AG04449 (cell line): ENCODE results near the gene CPLX4.

Experiments
- CTCF ChIA-PET: fragments of 350-600 bp; formaldehyde crosslinking; extraction: SDS; loops from one replicate; lab custom pipeline; 2021; ENCODE audit warnings: antibody characterized with exemption; lab: Yijun Ruan, JAX
- POLR2A ChIA-PET: fragments of 400-600, 350-600 bp; formaldehyde crosslinking; extraction: SDS; loops from one replicate; lab custom pipeline; 2020; ENCODE audit warnings: antibody characterized with exemption, inconsistent platforms; lab: Yijun Ruan, JAX
- DNase-seq: peaks from one replicate; pipeline ENCODE4 v3.0.0-alpha.2; 2010; ENCODE audit warnings: low read depth, low spot score
- H3K4me3 ChIP-seq: 2 replicates; pipeline ENCODE4 v1.5.1; 2011; ENCODE audit warnings: low read depth, mild to moderate bottlenecking, control low read depth, low read length
- TF ChIP-seq, protein P1 (sequence below): IDR thresholded peaks from one replicate; pipeline ENCODE4 v1.5.1; 2011; ENCODE audit warnings: mild to moderate bottlenecking, moderate library complexity, low read length, control low read depth, inconsistent platforms; ENCODE audit not compliant: insufficient read depth; ENCODE audit errors: missing control alignments

CPLX4 gene

DNA sequence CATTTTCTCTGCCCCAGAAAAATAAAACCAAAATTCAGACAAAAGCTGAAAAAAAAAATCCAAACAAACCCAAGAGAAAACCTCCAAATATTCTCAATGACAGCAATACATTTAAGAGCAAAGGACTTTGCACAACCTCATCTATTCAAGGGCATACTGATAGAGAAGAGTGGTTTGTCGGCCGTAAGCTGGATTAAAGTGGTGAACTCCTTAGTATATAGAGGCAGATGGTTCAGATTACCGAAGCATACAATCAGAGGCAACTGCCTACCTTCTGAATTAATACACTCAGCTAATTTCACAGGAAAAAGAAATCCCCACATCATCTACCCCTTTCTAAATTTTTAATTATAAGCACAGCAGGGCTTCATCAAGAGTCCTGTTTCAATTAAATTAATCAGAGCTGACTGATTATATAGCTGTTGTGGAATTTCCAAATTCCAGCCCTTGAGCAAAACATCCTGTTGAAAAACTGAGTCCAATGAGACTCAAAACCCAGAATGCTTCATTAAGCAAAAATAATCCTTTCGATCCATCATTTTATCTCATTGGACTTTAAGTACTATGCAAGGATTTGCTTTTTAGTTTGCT, at the start of gene CPLX4:
TSS of gene CPLX4 (minus strand) at position 190 of the 591 bp plus-strand sequence. CDS start at position 3, 187 bp downstream.
- CTCF ChIA-PET = interaction anchor here (1.1 to 2.2 kb wide), 4 partner anchors 10 to 84 kb away, joined by 3 to 25 read pairs (median 5); no protein-coding TSS in a partner anchor
- H3K4me3 ChIP-seq = no peak within 1 kb of the TSS
- POLR2A ChIA-PET = no interaction called here
- DNase-seq = no peak
- TF ChIP-seq, protein P1, sequence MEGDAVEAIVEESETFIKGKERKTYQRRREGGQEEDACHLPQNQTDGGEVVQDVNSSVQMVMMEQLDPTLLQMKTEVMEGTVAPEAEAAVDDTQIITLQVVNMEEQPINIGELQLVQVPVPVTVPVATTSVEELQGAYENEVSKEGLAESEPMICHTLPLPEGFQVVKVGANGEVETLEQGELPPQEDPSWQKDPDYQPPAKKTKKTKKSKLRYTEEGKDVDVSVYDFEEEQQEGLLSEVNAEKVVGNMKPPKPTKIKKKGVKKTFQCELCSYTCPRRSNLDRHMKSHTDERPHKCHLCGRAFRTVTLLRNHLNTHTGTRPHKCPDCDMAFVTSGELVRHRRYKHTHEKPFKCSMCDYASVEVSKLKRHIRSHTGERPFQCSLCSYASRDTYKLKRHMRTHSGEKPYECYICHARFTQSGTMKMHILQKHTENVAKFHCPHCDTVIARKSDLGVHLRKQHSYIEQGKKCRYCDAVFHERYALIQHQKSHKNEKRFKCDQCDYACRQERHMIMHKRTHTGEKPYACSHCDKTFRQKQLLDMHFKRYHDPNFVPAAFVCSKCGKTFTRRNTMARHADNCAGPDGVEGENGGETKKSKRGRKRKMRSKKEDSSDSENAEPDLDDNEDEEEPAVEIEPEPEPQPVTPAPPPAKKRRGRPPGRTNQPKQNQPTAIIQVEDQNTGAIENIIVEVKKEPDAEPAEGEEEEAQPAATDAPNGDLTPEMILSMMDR = no peak

DNA sequence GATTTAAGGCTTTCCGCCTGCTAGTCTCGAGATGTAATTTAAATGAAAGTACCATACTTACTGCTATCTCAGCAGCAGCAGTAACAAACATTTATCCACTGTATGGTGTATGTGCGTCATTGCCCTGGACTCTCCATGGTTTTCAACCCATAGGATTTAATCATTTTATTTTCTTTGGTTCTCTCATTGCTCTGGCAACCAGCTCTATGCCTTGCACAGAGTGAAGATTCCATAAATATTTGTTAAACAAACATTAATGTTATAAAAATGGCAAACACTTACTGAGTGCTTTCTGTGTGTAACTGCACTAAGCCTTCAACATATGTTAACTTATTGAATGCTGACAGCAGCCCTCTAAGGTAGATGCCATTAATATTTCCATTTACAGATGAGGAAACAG, 41.9 kb upstream of the CPLX4 start:
- TF ChIP-seq, protein P1 = no peak
- ChIA-PET CTCF (no interaction called here), POLR2A (no interaction called here)
- no peak for DNase-seq
- no peak overlapping the region for H3K4me3 ChIP-seq

- H3K4me3 ChIP-seq = peak overlapping the region; percentile 59
- TF ChIP-seq, protein P1 = no peak
- CTCF ChIA-PET = interaction anchor here (0.7 to 1.3 kb wide), 6 partner anchors 11 to 464 kb away, joined by 3 to 4 read pairs (median 3); no protein-coding TSS in a partner anchor
- POLR2A ChIA-PET = interaction anchor here (0.6 to 0.9 kb wide), 2 partner anchors 29 to 96 kb away, joined by 3 read pairs; no protein-coding TSS in a partner anchor
- no peak for DNase-seq
Measured at GRCh38 chr18:59359576-59359952, 41.1 kb upstream of the CPLX4 start.

DNA sequence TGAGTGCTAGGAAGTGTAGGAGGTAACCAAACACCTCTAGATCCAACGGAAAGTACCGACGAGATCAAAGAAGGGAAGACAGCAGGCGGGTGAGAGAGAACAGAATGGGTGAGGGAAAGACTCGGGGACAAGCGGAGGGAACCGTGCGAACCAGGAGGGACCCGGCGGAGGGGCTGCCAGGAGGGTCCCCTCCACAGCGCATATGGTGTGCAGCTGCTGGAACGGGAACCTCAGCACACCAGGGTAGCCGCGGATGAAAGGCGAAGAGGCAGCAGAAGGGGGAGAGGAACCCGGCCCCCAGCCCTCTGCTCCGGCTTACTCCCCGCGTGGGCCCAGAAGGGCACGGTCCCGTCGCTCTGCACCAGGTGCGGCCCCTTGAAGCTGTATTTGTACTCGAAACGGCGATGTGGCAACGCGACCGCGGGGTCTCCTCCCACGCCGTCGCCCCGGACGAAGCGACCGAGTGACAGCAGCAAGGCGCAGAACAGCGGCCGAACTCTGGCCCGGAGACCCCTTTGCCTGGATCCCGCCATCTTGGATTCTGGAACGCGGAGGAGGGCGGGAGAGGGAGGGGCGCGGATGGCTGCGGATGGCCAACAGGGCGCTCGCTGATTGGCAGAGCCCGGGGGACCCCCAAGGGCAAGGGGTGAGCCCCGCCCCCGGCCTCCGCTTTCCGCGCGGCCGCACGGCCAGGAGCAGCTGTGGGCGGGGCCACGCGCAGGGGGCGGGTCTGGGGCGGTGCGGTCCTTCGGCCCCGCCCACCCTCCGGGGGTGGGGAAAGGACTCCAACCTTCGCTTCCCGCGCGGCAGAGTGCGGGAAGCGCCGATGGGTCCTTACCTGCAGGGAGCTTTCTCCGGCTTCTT, 40.5 kb upstream of the CPLX4 start, which contains the start of gene LMAN1:
TSS of gene LMAN1 (minus strand) at position 554 of the 864 bp plus-strand sequence. CDS start at position 533, 21 bp downstream.
- ChIA-PET POLR2A (interaction anchor here (0.6 to 0.9 kb wide), 2 partner anchors 28 to 95 kb away, joined by 3 read pairs; no protein-coding TSS in a partner anchor), CTCF (interaction anchor here (0.9 to 1.3 kb wide), 4 partner anchors 12 to 464 kb away, joined by 3 to 4 read pairs (median 4); no protein-coding TSS in a partner anchor)
- TF ChIP-seq, protein P1 = no peak
- peak; percentile 52 for DNase-seq
- H3K4me3 ChIP-seq = peak within 1 kb of the TSS; percentile 91

DNA sequence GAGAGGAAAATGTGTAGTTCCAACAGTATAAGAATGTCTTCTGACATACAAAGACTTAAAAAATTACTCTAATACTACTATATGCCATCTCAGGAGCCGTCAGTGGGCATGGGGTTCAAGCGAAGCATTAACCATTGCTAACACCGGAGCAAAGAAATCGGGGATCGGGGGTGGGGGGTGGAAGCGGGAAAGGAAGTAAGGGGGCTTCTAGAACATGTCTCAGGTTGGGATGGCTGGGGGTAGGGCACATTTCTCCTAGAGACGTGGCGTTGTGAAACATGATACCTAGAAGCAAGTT, 39.9 kb upstream of the CPLX4 start:
- POLR2A ChIA-PET = no interaction called here
- TF ChIP-seq, protein P1 = no peak
- no peak for DNase-seq

GRCh38 chr18:59357928-59358327, 39.5 kb upstream of the CPLX4 start:
- TF ChIP-seq, protein P1 = no peak
- peak; percentile 46 for DNase-seq
- POLR2A ChIA-PET = no interaction called here
- CTCF ChIA-PET = interaction anchor here (1.0 kb wide), 1 partner anchor 45 kb away, joined by 5 read pairs; no protein-coding TSS in a partner anchor
- H3K4me3 ChIP-seq = peak overlapping the region; percentile 91

More for the DNA sequence above, 39.9 kb upstream of the CPLX4 start:
- peak overlapping the region; percentile 91 for H3K4me3 ChIP-seq
- CTCF ChIA-PET = no interaction called here
